GM18511 (cell line): ENCODE data around the gene CCDC66.

ENCODE experiments used
- ATAC-seq: cut with Tn5 transposase; IDR thresholded peaks from one replicate; pipeline ENCODE4 v1.9.1; 2021; ENCODE audit warnings: mild to moderate bottlenecking, moderate library complexity; ENCODE audit not compliant: unreplicated experiment

Gene CCDC66

DNA sequence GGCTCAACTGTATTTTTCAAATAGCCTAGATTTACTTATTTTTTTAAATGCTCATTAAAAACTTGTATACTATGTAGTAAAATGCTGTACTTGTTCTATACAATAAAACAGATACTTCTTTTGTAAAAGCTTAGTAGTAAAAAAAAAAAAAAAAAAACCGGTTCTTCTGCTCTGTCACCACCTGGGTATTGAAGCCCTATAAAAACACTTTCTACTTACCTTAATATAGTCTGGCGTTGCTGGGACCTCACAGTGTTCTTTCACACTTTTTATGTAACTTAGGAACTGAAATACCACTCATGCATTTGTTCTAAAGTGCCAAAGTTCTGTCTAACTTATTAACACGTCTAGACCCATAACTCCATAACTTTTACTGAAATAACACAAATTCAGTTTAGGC is 64.7 kb downstream of the CCDC66 start:
- no peak for ATAC-seq

- no peak for ATAC-seq
Measured at GRCh38 chr3:56622381-56622780, 65.4 kb downstream of the CCDC66 start.

DNA sequence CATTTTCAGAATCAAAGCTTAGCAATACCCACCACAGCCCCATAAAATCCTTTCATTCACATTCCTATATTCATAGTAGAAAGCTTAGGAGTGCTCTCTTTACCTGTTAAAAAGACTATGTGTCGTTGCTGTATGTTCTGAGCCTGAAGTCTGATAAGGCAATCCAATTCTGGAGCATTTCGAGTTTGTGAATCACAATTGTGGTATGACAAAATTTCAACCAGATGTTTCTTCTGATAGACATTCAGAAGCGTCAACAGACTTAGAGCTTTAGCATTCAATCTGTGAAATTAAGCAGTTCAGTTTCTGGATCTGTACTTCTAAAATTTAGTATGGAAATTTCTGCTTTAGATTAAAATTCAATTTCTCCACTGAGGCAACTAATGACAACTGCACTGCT is 67.8 kb downstream of the CCDC66 start:
- no peak for ATAC-seq

- peak; percentile 89 for ATAC-seq
Measured at GRCh38 chr3:56629047-56629446, 72.1 kb downstream of the CCDC66 start.

DNA sequence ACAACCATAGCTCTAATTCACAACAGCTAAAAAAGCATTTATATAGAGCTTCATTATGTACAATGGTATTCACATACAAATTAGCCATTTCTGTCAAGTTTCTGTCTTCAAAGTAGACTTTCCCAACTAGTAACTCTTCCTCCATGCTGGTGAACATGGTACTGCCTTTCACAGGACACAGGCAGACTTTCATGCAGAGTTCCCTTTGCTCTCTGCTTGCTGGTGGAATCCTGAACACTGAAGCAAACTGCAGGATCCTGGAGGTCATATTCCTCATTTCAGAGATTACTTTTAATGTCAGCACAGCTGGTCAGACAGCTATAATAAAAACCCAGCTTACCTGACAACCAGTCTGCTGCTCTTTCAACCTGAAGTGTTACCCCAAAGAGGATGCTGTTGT is 72.5 kb downstream of the CCDC66 start:
- peak; percentile 35 for ATAC-seq

GRCh38 chr3:56630966-56631365 is 74.0 kb downstream of the CCDC66 start:
- ATAC-seq, result no peak

GRCh38 chr3:56633181-56633580 is 76.2 kb downstream of the CCDC66 start:
- ATAC-seq, result no peak

GRCh38 chr3:56633602-56634535 is 76.9 kb downstream of the CCDC66 start:
- ATAC-seq, result no peak

DNA sequence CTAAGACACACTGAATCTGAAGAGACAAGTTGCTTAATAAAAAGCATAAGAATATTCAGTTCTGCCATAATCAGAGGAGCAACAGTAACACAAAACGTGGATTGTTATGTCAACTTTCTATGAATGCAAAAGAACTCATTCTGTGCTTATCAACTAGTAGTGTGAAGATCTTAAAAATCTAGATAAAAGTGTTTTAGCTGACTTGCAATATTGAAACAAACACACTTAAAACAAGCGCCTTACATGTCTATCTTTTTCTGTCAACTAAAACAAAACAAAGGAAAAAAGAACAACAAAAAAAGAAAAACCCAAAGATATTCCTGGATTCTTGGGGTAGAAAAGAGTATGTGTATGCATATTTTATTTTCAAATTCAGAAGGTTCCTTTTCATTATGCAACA is 88.4 kb downstream of the CCDC66 start:
- no peak for ATAC-seq

DNA sequence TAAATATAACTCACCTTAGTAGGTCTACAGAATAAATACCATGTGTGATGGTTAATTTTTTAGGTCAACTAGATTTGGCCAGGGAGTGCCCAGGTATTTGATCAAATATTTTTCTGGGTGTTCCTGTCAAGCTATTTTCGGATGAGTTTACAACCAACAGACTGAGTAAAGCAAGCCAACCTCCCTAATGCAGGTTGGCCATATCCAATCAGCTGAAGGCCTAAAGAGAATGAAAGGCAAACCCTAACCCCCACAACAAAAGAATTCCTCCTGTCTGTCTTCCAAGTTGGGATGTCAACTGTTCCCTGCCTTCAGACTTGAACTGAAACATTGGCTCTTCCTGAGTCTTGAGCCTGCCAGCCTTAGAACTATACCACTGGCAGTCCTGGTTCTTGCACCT is 97.5 kb downstream of the CCDC66 start:
- ATAC-seq, result no peak

DNA sequence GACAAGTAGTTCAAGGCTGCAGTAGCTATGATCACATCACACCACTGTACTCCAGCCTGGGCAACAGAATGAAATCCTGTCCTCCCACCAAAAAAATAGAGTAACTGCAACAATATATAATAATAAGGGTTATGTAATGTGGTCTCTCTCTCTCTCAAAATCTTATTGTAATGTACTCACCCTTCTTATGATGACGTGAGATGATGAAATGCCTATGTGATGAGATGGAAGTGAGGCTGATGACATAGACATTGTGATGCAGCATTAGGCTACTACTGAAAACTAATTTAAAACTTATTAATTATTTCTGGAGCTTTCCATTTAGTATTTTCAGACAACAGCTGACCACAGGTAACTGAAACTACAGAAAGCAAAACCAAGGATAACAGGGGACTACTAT is 98.7 kb downstream of the CCDC66 start:
- ATAC-seq, result no peak

- no peak for ATAC-seq
Measured at GRCh38 chr3:56664823-56665222, 107.8 kb downstream of the CCDC66 start.

- no peak for ATAC-seq
Measured at GRCh38 chr3:56667973-56668579, 111.1 kb downstream of the CCDC66 start.
